ENCODE data around the gene LARP7.
"Not testable (repeated sequence)": the region's sequence is repeated elsewhere in the genome, so short reads cannot be mapped to it uniquely, and the experiment has no call there.

LARP7 gene

DNA sequence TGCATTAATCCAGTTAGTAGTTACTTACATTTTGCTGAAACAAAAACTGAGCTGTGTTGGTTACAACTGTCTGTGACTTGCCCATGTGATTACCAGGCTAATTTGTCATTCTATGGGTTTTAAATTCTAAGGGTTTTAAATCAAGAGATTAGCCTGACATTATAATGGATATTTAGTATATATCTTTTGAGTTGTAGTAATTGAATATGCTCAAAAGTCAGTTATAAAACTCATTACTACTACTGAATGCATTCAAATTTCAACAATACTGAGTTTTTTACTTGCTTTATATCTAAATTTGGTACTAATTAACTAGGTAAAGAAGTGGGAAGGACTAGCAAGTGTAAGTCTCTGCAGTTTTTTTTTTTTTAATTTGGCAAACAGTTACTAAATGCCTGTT, 14.7 kb downstream of the LARP7 start:
- DNase-seq = no peak

DNA sequence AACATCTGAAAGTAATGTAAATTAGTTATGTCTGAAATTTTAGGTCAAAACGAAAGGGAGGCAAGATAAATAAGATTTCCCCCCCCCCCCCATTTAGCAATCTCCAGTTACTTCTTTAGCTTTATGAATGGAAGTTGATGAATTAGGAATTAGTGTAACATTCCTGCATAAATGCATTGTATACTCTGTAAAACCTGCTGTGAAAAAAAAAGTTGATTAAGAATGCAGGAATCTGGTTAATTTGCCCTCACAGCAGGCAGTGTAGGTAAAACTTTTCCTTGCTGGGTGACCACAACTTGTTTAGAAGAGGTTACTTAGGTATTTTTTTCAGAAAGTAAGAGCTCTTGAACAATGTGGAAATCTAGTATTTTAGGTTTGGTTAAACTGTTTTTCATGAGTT, 15.3 kb downstream of the LARP7 start:
- no peak for DNase-seq

- DNase-seq = no peak
Observed at GRCh38 chr4:112655270-112655669, 18.3 kb downstream of the LARP7 start.

GRCh38 chr4:112656115-112656514, 19.2 kb downstream of the LARP7 start:
- not testable (repeated sequence) for DNase-seq

DNA sequence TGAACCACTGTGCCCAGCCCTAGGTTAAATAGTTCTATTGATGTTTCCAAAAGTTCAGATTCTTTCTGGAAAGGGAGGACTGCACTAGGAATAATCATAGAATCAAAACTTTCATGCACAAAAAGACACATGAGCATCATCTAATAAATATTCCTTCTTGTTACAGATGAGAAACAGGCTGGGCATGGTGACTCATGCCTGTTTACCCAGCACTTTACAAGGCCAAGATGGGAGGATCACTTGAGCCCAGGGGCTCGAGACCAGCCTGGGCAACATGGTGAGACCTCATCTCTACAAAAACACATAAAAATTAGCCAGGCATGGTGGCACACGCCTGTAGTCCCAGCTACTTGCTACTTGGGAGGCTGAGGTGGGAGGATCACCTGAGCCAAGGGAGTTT, 27.7 kb downstream of the LARP7 start:
- no peak for DNase-seq

DNA sequence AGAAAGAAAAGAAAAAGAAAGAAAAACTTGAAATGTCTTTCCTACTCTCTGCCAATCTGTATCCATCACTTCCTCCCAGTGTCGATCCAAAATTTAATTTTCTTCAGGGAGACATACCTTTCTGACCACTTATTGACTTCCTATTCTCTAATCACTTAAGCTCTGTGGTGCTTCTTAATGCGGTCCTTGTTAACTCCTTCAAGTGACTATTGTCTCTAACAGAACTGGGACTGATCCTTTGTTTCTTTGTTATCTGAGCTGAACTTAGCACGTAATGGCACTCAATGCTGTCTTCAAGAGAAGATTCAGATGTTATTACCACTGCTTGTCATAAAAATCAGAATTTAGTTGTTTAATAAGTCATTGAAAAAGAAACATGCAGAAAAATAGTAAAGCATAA, 31.2 kb downstream of the LARP7 start:
- DNase-seq = no peak

- no peak for DNase-seq
Observed at GRCh38 chr4:112673076-112673475, 36.1 kb downstream of the LARP7 start.

DNA sequence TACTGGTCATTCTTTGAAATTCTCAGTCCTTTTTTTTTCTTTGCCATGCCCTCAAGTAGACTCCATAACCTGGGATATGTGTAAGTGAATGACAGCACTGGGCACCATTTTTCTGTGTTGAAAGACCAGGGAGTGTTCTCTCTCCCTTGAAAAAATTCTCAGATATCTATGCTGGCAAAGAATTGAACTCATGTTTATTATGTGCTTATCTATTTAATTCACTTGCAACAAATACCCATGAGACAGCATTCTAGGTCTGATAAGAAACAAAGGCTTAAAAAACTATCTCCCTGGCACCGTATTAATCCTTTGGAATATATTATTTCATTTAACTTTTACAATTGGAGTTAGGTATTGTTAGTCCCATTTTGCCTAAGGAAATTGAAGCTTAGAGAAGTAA, 36.7 kb downstream of the LARP7 start:
- no peak for DNase-seq

GRCh38 chr4:112674376-112674775, 37.4 kb downstream of the LARP7 start:
- no peak for DNase-seq

DNA sequence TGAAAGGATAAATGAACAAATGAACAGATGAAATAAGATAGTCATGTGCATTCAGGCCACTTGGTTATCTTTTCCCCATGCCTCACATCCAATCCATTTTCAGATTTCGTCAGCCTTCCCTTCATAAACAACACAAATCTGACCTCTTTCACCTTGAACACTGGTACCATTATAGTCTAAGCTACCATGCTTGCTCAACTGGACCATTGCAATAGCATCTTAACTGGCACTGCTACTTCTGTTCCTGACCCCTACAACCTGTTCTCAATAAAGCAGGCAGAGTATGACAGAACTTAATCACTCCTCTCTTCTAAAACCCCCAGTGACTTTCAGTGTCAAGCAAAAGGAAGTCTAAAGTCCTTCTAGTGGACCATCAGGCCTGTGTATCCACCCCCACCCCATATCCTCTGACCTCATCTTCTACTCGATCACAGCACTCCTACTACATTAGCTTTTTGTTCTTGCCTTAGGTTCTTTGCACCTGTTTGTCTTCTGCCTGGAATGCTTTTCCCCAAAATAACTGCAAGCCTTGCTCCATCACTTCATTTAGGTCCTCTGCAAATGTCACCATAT, 40.7 kb downstream of the LARP7 start:
- DNase-seq = no peak

DNA sequence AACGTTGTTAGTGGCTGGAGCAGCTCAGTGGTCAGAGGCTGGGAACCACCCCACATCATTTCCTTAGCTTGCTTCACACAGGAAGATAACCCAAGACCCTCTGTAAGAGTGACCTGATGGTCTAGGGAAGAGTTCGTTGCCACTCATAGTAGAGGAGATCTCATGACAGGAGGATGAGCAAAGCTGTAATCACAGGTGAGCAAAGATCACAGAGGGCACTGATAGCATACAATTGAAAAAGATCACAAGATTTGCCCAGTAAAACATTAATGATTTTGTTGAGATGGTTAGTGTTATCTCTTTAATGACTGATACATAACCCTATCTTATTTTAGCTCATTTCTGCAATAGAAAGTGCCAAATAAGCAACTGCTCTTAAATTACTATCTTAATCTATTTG, 44.1 kb downstream of the LARP7 start:
- DNase-seq = no peak

DNA sequence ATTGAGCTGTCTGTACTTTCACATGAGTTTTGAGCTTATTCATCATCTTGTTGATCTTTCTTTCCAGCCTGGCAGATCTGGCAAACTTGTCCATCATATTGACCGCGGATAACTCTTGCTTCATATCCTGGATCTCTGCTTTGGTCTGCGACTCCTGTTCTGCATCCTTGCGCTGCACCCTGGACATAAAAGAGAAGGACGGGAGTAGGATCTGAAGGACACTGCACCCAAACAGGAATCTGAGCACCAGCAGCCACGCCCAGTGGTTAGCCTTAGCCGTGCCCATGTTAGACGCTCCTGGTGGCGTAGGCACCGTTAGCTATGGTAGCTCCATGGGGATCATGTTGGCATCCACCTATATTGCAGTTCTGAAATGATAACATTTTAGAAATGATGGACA, 56.6 kb downstream of the LARP7 start:
- no peak for DNase-seq

- no peak for DNase-seq
Observed at GRCh38 chr4:112700679-112701078, 63.7 kb downstream of the LARP7 start.

DNA sequence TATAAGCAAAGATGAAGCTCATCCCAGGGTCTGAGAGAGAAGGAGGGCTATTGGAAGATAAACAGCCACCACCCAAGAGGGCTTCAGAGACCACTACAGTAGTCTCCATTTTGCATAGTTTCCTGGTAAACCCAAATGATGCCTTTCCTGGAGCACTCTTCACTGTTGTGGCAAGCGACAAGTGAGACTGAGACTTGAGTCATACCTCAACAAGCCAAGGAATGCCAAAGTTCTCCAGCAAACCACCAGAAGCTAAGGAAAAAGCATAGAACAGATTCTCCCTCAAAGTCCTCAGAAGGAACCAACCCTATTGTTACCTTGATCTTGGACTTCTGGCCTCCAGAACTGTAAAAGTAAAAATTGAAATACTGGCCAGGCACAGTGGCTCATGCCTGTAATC, 65.9 kb downstream of the LARP7 start:
- peak; percentile 9 for DNase-seq

DNA sequence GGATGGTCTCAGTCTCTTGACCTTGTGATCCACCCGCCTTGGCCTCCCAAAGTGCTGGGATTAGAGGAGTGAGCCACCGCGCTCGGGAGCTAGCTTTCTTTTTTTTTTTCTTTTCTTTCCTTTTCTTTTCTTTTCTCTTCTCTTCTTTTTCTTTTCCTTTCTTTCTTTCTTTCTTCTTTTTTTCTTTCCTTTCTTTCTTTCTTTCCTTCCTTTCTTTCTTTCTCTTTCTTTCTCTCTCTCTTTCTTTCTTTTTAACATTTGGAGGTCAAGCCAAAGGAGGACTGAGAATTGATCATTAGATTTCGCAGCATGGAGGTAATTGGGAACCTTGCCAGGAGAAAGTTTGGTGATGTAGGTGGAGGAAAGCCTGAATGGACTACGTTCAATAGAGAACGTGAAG, 67.4 kb downstream of the LARP7 start:
- no peak for DNase-seq

DNA sequence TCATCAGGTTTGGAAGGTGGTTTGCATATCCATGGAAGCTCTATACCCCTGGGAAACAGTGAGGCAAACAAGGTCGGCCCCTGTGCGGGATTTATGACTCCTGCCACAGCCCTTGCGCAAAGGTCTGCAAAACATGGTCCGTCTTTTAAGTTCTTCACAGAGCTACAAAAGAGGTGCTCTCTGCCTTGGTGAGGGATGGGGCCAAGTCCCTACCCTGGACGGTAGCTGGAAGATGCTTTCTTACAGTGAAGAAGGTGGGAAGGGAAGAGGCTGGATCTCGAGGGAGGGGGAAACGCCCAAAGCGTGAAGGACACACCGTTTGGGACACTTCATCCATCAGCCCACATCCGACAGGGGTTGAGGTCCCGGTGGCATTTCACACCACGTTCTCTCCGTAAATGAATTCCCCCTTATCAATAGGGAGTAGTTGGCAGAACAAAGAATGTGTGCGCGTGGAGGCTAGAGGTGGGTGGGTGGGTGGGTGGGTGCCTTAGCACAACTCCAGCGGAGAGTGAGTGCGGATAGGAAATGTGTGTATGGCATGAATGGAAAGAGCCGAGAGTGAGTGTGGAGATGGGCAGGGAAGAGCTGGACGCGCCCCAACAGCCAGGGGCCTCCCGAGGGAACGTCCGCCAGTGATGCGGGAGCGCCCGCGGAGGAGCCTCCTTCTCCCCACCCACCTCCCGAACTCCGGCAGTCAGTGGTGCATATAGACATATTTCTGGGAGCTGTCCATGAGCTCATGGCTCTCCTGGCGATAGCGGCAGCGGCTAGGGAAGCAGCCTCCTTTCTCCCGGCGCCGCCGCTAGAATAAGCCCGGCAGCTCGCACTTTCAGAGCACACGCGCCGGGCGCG, 68.3 kb downstream of the LARP7 start:
- peak; percentile 68 for DNase-seq

DNA sequence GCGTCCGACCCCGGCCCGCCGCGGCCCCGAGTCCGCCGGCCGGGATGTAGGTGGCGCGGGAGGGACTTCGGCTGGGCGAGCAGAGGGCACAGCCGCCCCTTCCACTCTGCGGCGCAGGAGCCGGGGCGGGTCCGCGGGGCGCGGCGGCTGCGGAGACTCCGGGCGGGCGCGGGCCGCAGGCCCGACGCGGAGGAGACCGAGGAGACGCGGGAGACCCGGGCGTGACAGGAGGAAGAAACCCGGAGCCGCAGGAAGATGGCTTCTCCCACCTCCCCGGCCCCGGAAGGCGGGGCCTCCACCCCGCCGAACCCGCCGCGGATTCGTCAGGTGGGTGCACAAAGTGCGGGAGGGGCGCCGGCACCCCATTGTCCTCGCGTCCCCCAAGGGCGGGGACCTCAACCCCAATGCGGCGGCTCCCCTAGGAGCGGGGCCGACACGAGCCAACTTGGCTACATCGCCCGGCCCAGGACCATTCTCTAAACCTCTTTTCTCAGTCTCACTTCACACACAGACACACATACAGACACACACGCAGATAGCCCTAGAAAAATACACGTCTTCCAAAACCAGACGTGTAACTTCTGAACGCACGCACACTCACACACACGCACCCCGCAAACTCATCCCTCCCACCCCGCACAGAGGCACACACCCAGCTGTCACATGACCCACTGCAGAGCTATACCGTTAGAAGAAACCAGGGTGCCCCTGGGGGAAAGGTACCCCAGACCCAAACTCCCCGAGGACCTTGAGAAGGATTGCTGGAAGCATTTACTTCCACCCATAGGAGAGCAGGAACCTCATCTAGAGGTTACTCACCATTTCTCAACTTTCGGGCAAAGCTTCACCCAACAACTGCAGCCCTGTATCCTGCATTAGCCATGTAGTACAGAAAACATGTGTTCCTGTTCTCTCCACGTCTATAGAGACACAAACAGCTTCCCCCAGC, 69.2 kb downstream of the LARP7 start:
- DNase-seq = not testable (repeated sequence)

DNA sequence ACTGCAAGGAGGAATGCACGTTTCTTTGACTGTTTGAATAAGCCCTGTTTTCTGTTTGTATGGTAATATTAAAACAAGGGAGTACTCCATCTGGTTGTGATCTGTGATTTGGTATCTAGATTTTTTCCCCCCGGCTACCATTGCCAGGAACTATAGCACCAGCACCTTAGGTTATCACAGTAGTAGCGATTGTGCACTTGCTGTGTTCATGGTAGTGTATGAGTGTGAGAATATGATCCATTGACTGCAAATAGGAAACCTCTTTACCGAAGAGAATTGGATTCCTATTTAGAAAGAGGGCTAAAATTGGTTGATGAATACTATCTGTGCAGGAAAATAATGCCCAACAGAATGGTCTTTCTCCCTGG, 69.9 kb downstream of the LARP7 start:
- no peak for DNase-seq
